ENCODE results near the gene SLC41A3.
"Not testable (repeated sequence)": the region's sequence is repeated elsewhere in the genome, so short reads cannot be mapped to it uniquely, and the experiment has no call there.

SLC41A3 gene

DNA sequence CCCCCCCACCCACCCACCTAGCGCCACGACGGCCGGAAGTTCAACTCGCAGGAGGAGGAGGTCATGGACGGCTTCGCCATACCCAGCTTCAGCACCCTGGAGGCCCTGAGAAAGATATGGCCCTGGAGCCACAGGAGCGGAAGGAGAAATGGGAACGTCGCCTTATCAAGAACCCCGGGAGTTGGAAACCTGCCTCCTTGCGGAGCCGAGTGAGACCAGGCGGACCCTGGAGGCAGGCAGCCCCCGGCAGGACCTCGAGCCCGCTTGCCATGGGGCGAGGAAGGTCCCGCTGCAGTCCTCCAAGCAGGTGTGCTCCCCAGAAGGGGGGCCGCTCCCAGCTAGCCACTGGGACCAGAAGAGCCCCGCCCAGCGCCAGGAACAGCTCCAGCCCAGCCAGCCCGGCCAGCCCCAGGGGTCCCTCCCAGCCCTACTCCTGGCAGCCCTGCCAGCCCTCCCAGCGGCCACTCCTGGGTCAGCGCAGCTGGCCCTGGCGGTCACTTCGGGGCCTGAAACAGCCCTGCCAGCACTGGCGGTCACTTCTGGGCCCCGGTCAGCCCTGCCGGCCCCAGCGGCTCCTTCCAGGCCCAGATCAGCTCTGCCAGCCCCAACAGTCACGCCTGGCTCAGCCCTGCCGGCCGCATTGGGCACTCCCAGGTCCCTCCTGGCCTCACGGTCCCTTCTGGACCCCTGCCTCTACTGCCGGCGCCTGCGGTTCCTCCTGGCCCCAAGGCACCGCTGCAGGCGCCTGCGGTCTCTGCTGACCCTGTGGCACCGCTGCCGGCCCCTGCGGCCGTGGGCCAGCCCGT, 125.2 kb downstream of the SLC41A3 start:
- peak; percentile 6 for DNase-seq (ENCODE audit: low spot score)

- DNase-seq (ENCODE audit: low spot score) = no peak
These were observed 126.0 kb downstream of the SLC41A3 start for GRCh38 chr3:125957674-125958510.

- DNase-seq (ENCODE audit: low spot score) = not testable (repeated sequence)
These were observed 126.9 kb downstream of the SLC41A3 start for GRCh38 chr3:125957020-125957419.
